ENCODE data around the gene RAC3. TPM values are rescaled to one million over a fixed set of nuclear protein-coding genes. Genes with fewer than 3 reads are reported as not detected.

The RAC3 gene
- total and polyA plus RNA-seq, 2 of the 8 experiments (the other 6 are each of a cell fraction or from before 2014, with no cell fraction given) = 177 to 299 TPM

DNA sequence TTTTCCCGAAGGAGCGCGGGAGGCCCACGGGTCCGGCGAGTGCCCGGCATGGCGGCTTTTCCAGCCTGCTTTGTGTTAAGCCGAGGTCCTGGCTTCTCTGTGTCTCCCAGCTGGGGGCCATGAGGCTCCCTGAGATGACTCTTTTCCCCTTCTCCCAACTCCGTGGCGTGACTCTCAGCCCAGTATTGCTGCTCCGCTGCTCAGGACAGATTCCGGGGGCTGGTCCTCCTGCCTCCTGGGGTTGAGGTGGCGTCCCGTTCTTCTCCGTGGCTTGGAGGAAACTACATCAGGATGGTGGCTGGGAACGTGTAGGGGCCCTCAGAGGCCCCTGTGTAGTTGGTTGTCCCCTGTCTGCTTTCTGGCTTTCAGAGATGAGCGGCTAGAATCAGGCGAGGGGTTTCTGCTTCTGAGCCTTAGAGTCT lies 21.2 kb downstream of the RAC3 start:
- H2AFZ ChIP-seq (ENCODE audit: low read length) = no peak overlapping the region
- TF ChIP-seq SP2 (IDR thresholded peaks at IDR 0.05; ENCODE audit: low read length) = no peak
- TF ChIP-seq HDAC6 (IDR thresholded peaks at IDR 0.05; ENCODE audit: low read depth, low read length) = no peak
- no peak for TF ChIP-seq TAF7 (optimal IDR thresholded peaks at IDR 0.05; ENCODE audit: borderline replicate concordance, low read depth, low read length)
- no peak for TF ChIP-seq CHD1 (IDR thresholded peaks at IDR 0.05; ENCODE audit: low read depth, low read length)
- no peak for TF ChIP-seq PHF8 (conservative IDR thresholded peaks at IDR 0.05; ENCODE audit: low read depth, low read length)
- TF ChIP-seq, protein P1, sequence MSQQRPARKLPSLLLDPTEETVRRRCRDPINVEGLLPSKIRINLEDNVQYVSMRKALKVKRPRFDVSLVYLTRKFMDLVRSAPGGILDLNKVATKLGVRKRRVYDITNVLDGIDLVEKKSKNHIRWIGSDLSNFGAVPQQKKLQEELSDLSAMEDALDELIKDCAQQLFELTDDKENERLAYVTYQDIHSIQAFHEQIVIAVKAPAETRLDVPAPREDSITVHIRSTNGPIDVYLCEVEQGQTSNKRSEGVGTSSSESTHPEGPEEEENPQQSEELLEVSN (IDR thresholded peaks at IDR 0.05) = no peak
- no peak for TF ChIP-seq CTBP2 (IDR thresholded peaks at IDR 0.05; ENCODE audit: borderline replicate concordance, insufficient read depth, insufficient read length, low read length)
- no peak for TF ChIP-seq TCF12 (IDR thresholded peaks at IDR 0.05; ENCODE audit: low read depth, low read length)
- TF ChIP-seq CHD2 (IDR thresholded peaks at IDR 0.05; ENCODE audit: low read length) = no peak
- TF ChIP-seq EGR1 (IDR thresholded peaks at IDR 0.05; ENCODE audit: borderline replicate concordance, low read depth, low read length) = no peak
- TF ChIP-seq CBX8 (IDR thresholded peaks at IDR 0.05; ENCODE audit: borderline replicate concordance, low read depth, low read length) = no peak
- TF ChIP-seq POLR2AphosphoS5 (IDR thresholded peaks at IDR 0.05; ENCODE audit: low read depth, low read length) = no peak
- TF ChIP-seq SP1 (IDR thresholded peaks at IDR 0.05; ENCODE audit: low read depth, low read length) = no peak
- peak overlapping the region; percentile 72 to 94 (median 86) for H3K4me3 ChIP-seq (ENCODE audit: extremely low read depth in 1 of 4, insufficient read depth in 2 of 4, low read depth in 3 of 4, low read length in 4 of 4)
- no peak overlapping the region for H2BK5ac ChIP-seq (ENCODE audit: low read depth, low read length)
- peaks cover 6% of the 10 kb centered on the region; the same call in 1 of the 2 replicates for H3K23me2 ChIP-seq (ENCODE audit: low read depth, low read length)
- H3K23ac ChIP-seq (ENCODE audit: insufficient read length) = no peak overlapping the region
- CTCF ChIA-PET (ENCODE audit: partially characterized antibody) = interaction anchor here (0.7 to 5.4 kb wide), 4 partner anchors 15 to 52 kb away, joined by 3 to 40 read pairs (median 4); partner anchors contain the start of genes DCXR and RAC3
- H2AK5ac ChIP-seq (ENCODE audit: low read depth, low read length) = no peak overlapping the region
- no peak overlapping the region for H3K18ac ChIP-seq (ENCODE audit: extremely low read depth, low read length)
- peaks cover 0 to 12% of the 10 kb centered on the region in 2 experiments; a peak in 1 of 4 replicates for H3K79me2 ChIP-seq (ENCODE audit: control insufficient read depth in 1 of 2, insufficient read depth in 2 of 2, low read length in 2 of 2)
- no peak overlapping the region for H4K5ac ChIP-seq (ENCODE audit: insufficient read length, low read depth, low read length)
- POLR2A ChIA-PET (ENCODE audit: partially characterized antibody) = interaction anchor here (1.0 to 13.2 kb wide), 11 partner anchors 9 to 43 kb away, joined by 3 to 161 read pairs (median 4); partner anchors contain the start of genes DCXR, DUS1L and RAC3
- FAIRE-seq = no peak
- H4K20me1 ChIP-seq (replicated peaks in 1 of 2; ENCODE audit: control insufficient read depth in 1 of 2, insufficient read depth in 2 of 2, low read length in 2 of 2) = peaks cover 4 to 17% of the 10 kb centered on the region in 2 experiments
- H2BK120ac ChIP-seq (replicated peaks; ENCODE audit: low read depth, low read length) = no peak overlapping the region
- no peak overlapping the region for H4K8ac ChIP-seq (ENCODE audit: extremely low read depth, insufficient read depth, low read length)
- H3K27me3 ChIP-seq (replicated peaks in 1 of 4; ENCODE audit: control insufficient read depth in 3 of 4, extremely low read depth in 1 of 4, insufficient read depth in 3 of 4, low read length in 3 of 4) = no peaks in the 10 kb centered on the region; a peak in 1 of 7 replicates
- peaks cover 0 to 11% (median 6%) of the 10 kb centered on the region in 4 experiments; a peak in 5 of 7 replicates for H3K4me1 ChIP-seq (replicated peaks in 1 of 4; ENCODE audit: control insufficient read depth in 3 of 4, insufficient read depth in 4 of 4, low read length in 3 of 4)
- peaks cover 6% of the 10 kb centered on the region; the same call in 1 of the 2 replicates for H3K79me1 ChIP-seq (ENCODE audit: low read depth, low read length)
- peaks cover 7 to 37% (median 17%) of the 10 kb centered on the region in 4 experiments for H3K36me3 ChIP-seq (ENCODE audit: control insufficient read depth in 2 of 4, insufficient read depth in 4 of 4, low read length in 3 of 4)
- H3K56ac ChIP-seq (replicated peaks; ENCODE audit: insufficient read length, low read depth, low read length) = no peak overlapping the region
- H3K4ac ChIP-seq (replicated peaks; ENCODE audit: insufficient read length, low read depth, low read length) = no peak overlapping the region
- no peak overlapping the region for H3K14ac ChIP-seq (ENCODE audit: insufficient read length)
- H3K4me2 ChIP-seq (ENCODE audit: insufficient read depth in 1 of 2, low read depth in 2 of 2, low read length in 2 of 2) = peak overlapping the region; percentile 77 to 97
- DNase-seq (ENCODE audit: low read depth in 1 of 2, low spot score in 2 of 2) = no peak
- H2BK12ac ChIP-seq (ENCODE audit: low read depth, low read length) = no peak overlapping the region
- H3K9me3 ChIP-seq (ENCODE audit: insufficient read depth in 2 of 2, low read depth in 1 of 2, low read length in 1 of 2) = no peaks in the 10 kb centered on the region
- H3K9ac ChIP-seq (replicated peaks in 1 of 4; ENCODE audit: extremely low read depth in 1 of 4, low read depth in 3 of 4, low read length in 3 of 4) = peak overlapping the region; percentile 31 to 60 (median 38); a peak in 4 of 7 replicates
- H2BK20ac ChIP-seq (ENCODE audit: low read length) = no peak overlapping the region
- H3K27ac ChIP-seq (ENCODE audit: low read depth, low read length) = no peak overlapping the region
- no peak overlapping the region for H4K91ac ChIP-seq (replicated peaks; ENCODE audit: insufficient read length, low read length)
- no peak overlapping the region for H2BK15ac ChIP-seq (ENCODE audit: low read length)
- WGBS, 2 experiments (ENCODE audit: extremely low coverage in 1 of 2, insufficient coverage in 1 of 2, insufficient read length in 1 of 2, insufficient replicate concordance in 2 of 2, low coverage in 1 of 2, low lambda C conversion rate in 2 of 2, missing lambda C conversion rate in 1 of 2) = 55% methylated on average over 18 of the region's 19 CpGs; no CpG with 5 or more reads in 1 of the 2 experiments

All from H1 (cell line).